AG10803 (cell line): Measurements from ENCODE around the gene AFF1.

Experiments used
- DNase-seq: peaks from one replicate; pipeline ENCODE4 v3.0.0; 2010; ENCODE audit warnings: low read depth
- H3K4me3 ChIP-seq: 2 replicates; pipeline ENCODE4 v1.5.1; 2011; ENCODE audit warnings: mild to moderate bottlenecking, low read length, control low read depth
- TF ChIP-seq, protein P1 (sequence below): conservative IDR thresholded peaks from 2 replicates; pipeline ENCODE4 v1.5.1; 2011; ENCODE audit warnings: mild to moderate bottlenecking, low read length, control low read depth, inconsistent platforms

Gene AFF1

DNA sequence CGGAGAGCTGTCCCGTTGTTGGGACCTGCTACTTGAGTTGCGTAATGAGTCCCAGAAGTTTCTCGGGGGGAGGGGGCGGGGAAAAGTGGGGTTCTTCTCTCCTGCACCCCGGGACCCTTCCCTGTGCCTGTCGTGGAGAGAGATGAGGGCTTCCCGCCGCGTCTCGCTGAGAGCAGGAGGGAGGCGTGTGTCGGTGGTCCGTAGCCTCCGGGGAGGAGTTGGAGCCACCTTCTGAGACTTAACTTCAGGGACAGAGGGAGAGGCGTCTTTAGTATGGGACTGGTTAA lies 698 bp downstream of the AFF1 start:
- DNase-seq, result no peak
- TF ChIP-seq, protein P1, sequence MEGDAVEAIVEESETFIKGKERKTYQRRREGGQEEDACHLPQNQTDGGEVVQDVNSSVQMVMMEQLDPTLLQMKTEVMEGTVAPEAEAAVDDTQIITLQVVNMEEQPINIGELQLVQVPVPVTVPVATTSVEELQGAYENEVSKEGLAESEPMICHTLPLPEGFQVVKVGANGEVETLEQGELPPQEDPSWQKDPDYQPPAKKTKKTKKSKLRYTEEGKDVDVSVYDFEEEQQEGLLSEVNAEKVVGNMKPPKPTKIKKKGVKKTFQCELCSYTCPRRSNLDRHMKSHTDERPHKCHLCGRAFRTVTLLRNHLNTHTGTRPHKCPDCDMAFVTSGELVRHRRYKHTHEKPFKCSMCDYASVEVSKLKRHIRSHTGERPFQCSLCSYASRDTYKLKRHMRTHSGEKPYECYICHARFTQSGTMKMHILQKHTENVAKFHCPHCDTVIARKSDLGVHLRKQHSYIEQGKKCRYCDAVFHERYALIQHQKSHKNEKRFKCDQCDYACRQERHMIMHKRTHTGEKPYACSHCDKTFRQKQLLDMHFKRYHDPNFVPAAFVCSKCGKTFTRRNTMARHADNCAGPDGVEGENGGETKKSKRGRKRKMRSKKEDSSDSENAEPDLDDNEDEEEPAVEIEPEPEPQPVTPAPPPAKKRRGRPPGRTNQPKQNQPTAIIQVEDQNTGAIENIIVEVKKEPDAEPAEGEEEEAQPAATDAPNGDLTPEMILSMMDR, result no peak
- peak overlapping the region; percentile 91 for H3K4me3 ChIP-seq

DNA sequence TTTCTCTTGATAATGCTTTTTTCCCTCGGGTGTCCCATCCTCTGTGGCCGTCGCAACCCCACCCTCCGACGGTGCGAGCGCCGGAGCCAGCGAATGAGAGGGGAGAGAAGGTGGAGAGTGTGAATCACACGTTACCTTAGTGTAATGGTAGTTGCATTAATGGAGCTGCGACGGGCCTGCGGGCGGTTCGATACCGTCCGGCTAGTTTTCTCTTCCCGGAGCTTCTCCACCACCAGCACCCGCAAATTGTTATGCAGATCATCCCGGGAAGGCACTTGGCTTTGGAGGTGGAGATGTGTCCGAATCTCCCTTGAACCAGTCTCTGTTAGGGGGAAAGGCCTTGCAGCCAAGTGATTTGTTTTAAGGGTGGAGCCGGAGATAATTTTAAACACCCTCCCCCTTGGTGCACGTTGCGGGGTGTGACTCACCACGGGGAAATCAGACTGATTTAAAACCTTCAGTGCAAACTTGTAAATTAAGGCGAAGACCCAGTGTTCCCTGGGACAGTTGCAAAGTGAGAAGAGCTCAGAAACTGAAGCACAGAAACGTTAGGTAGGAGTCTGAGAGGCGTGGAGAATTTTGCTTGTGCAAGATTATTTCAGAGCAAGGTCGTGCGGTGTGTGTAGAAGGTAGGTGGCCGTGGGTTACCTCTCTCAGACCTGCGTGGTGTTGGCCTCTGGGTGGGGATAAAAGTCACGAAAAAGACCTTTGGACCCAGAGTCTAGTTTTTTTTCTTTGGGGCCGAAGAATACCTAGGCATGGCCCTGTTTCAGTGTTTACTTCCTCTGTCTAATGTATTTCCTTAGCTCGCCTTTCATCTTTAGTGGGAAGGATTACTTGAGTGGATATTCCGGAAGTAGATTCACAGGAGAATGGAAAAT lies 1.3 kb downstream of the AFF1 start:
- TF ChIP-seq, protein P1, result no peak
- DNase-seq, result peak; percentile 60
- peak overlapping the region; percentile 91 for H3K4me3 ChIP-seq

DNA sequence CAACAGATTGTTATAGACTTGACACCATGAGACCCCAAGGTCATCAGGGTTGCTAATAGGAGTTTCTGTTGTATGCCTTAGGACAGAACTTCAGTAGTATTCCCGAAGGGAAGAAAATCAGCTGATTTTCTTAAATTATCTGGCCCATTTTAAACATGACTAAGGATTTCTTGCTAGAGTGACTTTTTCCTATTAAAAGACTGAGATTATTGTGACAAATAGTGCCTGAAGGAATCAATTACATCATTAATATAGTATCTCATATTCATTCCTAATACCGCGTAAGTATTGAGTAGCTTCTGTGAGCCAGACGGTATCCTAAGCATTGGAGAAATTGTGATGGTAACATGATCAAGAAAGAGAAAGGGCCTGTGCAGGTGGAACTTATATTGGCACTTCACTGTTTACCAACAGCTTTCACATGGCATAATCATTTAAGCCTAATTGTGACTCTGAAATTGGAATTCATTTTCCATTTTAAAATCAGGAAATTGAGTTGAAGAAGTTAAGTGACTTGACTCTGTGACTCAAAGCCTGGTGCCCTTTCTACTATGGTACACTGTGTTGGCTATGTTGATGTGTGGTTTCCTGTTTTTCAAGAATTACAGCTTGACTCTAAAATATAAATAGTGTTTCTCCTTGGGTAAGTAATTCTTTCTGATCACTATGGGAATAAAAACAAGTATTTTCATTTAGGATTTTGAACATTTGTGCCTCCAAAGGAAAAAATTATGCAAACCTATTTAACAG lies 4.1 kb downstream of the AFF1 start:
- DNase-seq, result no peak
- no peak overlapping the region for H3K4me3 ChIP-seq
- TF ChIP-seq, protein P1, result no peak

DNA sequence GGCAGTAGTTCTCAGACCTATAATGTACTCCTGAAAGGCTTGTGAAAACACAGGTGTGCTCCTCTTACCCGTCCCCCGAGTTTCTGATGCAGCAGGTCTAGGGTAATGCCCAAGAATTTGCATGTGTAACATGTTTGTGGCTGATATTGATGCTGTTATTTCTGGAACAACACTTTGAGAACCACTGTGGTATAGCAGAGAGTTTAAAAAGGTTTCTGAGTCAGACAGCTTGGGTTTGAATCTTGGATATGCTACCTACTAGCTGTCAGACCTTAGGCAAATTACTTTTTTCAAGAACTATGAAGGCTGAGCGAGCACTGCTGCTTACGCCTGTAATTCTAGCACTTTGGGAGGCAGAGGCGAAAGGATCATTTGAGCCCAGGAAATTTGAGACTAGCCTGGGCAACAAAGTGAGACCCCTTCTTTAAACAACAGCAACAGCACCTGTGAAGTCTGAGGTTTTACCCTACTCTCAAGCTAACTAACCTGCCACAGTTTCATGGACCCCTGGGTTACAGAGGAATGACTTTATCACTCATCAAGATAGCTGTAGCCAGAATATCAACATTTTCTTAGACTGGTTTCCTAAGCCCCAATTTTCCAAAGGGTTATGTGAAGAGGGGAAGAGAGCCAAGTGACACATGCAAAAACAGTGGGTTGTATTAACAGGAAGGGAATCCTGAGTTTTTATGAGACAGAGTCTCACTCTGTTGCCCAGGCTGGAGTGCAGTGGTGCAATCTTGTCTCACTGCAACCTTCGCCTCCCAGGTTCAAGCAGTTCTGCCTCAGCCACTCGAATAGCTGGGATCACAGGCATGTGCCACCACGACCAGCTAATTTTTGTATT lies 5.1 kb downstream of the AFF1 start:
- TF ChIP-seq, protein P1, result no peak
- peak; percentile 37 for DNase-seq
- H3K4me3 ChIP-seq, result no peak overlapping the region

DNA sequence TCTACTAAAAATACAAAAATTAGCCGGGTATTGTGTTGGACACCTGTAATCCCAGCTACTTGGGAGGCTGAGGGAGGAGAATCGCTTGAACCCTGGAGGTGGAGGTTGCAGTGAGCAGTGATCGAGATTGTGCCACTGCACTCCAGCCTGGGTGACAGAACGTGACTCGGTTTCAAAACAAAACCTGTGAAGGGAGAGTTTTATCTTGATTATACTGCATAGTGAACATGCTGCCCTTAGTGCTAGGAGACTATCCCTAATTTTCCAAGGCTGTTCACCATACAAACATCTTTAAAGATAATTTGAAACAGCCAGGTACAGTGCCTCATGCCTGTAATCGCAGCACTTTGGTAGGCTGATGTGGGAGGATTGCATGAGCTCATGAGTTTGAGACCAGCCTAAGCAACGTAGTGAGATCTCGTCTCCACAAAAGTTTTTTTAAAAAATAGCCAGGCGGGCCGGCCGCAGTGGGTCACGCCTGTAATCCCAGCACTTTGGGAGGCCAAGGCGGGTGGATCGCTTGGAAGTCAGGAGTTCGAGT lies 6.2 kb downstream of the AFF1 start:
- no peak overlapping the region for H3K4me3 ChIP-seq
- DNase-seq, result no peak
- TF ChIP-seq, protein P1, result no peak

DNA sequence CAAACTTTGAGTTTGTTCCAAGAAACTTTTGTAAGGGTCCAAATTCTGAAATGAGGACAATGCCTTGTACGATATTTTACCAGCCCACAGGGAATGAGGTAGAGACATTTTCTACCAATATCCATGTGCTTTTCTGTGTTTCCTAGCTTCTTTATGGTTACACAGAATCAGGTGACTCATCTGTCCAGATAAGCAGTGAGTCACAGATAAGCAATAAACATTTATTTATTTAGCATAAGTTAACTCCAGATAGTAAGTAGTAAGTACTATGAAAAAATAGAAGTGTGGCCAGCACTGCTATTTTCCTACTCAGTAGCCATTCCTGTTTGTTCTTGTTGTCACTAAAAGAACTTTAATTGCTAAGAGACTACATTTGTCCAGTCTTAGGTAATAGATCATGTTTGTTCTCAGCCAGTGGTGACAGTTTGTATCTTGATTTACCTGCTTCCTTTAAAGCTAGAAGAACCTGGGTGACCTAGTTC lies 7.4 kb downstream of the AFF1 start:
- TF ChIP-seq, protein P1, result no peak
- no peak for DNase-seq
- H3K4me3 ChIP-seq, result no peak overlapping the region
